Stimulated activated CD8-positive, alpha-beta memory T cell treated with anti-CD3 and anti-CD28 coated beads, Interleukin-2, amount 100 ng/mL, for 48 hours (primary cell): ENCODE results near the gene ANXA3.
"Not testable (repeated sequence)": the region's sequence is repeated elsewhere in the genome, so short reads cannot be mapped to it uniquely, and the experiment has no call there.

Experiments used
- DNase-seq, 2 donors: peaks; one replicate each; pipeline ENCODE4 v3.0.0-alpha.2; 2020; ENCODE audit warnings: low read depth in 2 of 2

Gene ANXA3

DNA sequence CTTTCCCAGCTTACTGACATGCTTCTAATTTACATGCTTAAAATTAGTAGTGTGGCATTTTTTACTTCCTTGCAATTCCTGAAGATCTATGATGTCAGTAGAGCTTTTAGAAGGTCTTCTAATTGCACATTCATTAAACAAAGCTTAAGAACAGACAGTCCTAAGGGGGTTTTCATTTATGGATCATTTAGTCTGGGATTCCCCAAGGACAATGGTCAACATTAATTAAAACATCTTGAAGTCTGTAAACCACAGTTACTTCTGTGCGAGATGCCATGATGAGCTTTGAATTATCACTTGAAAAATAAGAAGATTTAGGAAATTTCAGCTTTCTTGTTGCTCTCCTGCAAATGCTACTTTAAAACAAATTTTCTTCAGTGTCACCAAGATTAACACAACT is 20.2 kb downstream of the ANXA3 start:
- no peak for DNase-seq

DNA sequence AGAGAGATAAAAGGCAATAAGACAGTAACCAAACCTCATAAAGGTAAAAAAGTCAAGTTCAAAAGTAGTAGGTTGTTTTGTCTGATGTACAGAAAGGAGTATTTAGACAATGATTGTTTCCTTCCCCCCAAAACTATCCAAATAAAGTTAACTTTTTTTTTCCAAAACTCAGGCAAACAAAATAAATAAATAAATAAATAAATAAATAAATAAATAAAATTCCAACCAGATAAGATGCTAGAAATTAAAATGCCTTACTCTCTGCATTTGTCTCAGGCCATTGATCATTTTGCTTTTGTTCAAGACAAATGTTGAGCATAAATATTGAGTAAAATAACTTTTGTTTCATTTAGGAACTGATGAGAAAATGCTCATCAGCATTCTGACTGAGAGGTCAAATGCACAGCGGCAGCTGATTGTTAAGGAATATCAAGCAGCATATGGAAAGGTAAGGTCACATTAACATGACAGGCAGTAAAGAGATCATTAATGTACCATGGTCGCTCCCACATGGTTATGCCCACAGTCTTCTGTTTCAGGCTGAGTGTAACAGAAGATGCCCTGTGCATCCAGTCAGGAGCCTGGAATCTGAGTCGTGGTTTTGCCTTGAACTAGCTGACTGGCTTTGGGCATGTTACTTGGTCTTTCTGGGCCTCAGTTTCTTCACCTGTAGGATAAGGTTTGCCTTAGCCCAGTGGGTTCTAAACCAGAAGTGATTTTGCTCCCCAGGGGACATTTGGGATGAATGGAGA is 27.3 kb downstream of the ANXA3 start:
- no peak for DNase-seq

DNA sequence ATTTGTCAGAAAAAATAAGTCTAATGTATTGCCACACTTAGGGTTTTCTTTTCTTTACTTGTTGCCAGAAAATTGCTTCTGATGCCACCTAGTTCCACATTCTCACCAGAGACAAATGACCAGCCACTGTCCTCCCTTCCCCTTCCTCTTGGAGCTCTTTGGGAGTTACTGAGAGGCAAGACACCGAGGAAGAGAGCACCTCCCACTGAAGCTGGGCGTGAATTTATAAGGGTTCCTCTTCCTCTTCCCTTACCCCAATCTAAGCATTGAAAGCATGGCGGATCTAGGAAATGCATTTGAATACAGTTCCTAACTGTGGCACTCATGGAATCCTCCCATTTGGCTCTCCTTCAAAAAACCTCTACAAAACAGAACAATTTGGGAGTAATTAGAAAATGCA is 30.0 kb downstream of the ANXA3 start:
- no peak for DNase-seq

DNA sequence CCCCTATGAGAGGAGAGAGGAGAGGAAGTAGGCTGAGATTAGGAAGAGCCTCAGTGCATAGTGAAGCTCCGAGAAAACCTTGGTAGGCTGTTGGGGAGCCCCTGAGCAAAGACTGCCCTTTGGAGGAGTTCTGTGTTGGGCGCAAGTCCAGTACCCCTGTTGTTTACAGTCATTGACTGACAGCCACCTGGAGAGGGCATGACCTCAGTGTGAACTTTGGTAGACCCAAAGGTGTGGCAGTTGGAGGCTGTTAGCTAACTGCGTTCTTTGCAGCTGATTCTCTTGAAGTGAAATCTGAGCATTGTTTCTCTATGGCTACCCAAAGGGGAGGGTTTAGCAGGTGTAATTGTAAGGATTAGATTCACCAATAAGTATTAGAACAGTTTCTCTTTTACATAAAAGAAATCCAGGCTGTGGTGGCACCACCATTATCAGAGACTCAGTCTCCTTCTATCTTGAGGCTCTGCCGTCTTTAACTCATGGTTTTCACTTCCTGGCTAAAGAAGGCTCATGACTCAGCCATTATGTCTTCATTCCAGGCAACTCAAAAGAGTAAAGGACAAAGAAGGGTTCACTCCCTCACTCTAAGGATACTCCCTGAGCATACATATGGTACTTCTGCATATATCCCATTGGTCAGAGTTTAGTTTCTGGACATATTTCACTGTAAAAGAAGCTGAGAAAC is 33.4 kb downstream of the ANXA3 start:
- no peak for DNase-seq

DNA sequence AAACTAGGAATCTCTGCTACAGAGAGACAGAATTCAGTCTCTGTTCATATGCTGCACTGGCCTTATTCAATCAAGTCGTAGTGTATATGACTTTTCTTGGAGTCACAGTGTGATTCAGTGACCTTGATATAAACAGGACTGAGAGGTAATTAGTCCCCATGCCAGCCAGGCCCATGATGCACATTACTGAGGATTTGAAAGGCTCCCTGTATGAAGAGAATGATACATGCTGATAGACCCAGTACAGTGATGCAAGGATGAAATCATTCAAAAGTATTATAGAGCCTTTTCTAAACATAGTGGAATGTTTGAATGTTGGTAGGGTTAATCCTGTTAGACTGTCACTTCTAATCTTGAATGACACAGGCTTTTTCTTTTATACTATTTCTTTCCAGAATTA is 34.1 kb downstream of the ANXA3 start:
- no peak for DNase-seq

DNA sequence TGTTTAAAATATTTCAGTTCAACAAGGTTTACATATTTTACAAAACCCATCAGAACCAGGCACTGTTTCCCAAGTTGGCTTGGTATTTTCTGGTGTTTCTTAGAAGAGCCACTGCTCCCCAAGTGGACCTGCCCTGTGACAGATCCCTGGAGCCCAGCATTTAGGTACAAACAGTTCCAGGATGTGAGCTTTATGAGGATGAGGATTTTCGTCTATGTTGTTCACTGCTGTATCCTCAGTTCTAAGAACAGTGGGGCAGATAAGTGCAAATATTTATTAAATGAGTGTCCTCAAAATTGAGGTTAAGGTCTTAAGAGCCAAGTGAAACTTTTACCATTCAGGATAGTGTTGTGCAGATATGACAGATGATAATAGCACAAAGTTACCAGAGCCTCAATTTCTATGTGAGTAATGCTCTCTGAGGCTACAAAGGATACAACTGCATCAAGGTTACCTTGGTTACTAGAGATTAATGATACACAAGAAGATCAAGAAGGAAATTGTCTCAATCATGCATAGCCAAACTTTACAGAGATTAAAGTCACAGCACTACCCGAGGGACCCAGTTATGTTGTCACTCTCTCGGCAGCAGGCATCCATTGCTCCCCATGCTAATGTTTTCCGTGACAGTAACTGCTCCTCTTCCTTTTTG is 37.5 kb downstream of the ANXA3 start:
- no peak for DNase-seq

DNA sequence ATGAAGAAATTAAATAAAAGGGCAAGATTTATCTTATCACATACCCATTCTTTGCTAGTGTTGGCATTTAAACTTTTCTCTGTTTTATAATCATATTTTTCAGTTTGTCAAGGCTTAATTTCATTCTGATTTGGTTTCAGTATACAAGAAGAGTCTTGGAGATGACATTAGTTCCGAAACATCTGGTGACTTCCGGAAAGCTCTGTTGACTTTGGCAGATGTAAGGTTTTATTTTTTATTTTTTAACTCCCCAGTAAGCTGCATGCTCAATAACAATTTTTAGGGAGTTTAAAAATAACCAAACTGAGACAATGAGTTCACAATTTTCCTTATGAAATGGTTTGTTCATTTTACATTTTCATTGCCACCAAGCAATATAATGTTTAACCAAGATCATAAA is 39.8 kb downstream of the ANXA3 start:
- no peak for DNase-seq

DNA sequence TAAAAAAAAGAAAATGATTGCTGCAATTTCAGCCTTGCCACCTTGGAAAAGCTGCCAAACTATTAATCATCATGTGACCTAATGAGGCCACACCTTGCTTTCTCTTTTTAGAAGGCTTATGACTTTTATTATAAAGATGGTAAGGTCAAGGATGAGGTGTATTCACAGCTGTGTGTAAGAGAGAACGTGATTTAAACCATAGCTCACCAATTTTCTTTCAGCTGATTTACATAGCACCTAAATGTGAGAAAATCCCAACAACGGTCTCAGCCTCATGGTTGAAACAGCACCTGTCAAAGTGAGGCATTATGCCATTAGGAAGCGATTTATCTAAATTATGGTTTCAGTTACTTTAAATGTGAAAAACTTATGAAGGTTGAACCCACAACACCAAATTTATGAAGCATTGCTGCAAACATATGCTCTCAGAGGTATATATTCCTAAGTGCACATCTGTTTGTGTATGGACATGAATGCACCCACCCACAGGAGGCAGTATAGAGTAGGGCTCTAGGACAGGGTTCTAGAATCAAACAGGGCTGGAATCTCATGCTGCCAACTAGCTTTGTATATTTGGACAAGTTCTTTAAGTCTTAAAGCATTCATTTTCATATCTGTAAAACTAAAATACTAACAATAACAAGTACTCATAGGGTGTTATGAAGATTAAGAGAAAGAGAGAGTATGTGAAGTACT is 40.7 kb downstream of the ANXA3 start:
- DNase-seq: no peak

DNA sequence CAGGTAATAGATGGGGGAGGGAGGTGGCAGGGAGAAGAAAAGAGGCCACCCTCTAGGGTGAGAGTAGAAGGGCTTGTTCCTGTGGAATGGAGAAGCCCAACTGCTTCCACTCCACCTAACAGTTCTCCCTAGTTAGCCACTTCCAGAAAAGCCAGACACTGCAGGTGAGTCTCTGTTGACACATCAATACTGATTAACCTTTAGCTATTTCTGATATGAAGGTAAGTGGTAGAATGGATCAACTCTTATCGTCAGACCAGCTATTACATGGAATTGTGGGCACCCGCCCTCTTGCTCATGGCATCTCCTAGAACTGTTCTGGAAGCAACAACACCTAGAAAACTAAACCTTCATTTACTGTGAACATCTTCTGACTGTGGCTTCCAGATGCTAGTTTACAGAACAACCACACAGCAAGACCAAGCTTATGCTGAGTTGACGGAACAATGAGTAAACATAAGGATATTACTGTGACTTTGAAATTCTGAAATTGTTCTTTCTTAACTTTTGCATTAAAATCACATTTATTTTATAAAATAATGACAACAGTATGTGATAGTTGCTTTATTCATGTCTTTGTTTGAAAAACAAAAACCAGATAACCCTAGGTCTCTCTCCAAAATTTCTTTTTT is 44.7 kb downstream of the ANXA3 start:
- DNase-seq: no peak

DNA sequence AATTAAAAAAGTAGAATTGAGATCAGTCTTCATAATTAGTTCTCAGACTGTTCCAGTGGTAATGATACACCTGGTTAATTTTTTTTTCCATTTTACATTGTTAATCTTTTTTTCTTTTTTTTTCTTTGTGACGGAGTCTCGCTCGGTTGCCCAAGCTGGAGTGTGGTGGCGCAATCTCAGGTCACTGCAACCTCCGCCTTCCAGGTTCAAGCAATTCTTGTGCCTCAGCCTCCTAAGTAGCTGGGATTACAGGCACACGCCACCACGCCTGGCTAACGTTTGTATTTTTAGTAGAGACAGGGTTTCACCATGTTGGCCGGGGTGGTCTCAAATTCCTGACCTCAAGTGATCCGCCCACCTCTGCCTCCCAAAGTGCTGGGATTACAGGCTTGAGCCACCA is 46.9 kb downstream of the ANXA3 start:
- DNase-seq: not testable (repeated sequence)

DNA sequence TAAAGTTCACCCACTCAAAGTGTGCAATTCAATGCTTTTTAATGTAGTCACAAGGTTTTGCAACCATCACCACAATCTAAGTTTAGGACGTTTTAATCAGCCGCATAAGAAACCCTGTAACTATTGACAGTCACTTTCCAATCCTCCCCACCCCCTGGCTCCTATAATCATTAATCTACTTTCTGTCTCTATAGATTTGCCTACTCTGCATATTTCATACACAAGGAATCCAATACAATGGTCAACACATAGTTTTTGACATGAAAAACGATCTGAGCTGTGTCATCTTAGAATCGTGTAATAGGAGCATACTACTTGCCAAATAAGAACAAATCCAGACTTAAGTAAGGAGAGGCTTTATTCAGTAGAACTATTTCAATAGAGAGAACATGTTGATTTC is 47.6 kb downstream of the ANXA3 start:
- no peak for DNase-seq

DNA sequence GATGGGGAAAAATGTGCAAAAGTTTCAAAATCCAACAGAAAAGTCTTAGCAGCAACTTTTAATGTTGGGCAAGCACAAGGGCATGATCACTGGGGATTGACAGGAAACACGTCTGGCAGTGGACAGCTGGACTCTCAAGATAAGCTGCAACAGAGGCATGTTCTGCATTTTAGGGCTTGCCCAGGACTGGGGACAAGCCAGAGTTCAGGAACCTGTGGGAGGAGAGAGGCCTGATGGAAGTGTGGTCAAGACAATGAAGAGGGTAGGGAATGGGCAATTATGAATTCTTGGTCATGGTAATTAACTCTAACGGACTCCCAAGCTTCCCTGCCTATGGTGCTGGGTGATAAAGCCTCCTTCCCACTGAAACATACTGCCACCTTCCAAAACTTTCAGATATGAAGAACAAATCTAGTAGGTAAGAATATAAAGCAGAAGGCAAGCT is 48.4 kb downstream of the ANXA3 start:
- no peak for DNase-seq

DNA sequence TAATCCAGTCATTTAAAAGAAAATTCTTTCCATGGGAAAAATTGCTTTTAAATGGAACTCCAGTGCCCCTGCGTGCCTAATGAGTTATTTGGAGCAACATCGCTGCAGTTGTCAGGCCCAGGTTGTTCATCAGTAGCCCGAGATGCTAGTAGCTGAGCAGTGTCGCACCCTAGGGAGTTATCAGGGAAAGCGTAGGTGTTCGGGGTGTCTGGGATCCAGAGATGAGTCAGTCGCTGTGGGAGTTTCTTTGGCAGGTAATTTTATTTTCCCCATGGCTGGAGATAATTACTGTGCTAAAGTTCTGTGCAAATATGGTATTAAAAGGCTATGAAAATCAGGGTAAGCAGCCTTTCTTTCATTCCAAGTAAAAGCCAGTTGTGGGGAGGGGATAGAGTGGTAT is 49.4 kb downstream of the ANXA3 start:
- DNase-seq: no peak

DNA sequence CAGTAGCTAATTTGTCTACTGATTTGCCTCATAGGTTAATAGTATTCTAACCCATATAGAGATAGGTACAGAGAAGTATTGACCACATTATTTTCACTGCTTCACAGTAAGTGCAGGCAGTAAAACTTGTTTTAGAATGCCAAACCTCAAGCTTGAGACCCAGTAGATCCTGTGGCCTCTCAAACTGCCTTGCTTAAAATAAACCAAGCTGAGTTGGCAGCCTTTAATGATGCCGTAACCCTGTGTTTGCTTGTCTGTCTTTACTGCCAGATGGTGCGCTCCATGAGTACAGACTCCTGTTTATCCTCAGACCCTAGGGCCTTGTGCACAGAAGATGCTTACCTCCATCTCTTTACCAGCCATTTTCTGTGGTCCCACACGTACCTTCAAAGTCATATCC is 50.8 kb downstream of the ANXA3 start:
- DNase-seq: no peak

DNA sequence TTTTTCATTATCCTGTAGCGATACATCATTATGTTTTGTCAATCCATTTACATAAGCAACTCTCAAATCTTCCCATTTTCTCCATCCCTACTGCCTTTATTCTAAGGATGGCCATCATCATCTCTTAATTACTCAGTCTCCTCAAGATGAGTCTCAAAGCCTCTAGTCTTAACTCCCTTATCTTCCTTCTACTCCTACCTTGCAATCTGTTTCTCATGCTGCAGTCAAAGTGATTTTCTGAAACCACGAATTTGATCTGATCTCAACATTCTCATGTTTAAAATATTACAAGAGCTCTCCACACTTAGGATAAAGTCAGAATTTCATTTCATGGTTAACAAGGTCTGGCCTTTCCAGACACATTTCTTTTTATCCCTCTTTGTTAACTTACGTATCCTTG is 51.8 kb downstream of the ANXA3 start:
- no peak for DNase-seq

DNA sequence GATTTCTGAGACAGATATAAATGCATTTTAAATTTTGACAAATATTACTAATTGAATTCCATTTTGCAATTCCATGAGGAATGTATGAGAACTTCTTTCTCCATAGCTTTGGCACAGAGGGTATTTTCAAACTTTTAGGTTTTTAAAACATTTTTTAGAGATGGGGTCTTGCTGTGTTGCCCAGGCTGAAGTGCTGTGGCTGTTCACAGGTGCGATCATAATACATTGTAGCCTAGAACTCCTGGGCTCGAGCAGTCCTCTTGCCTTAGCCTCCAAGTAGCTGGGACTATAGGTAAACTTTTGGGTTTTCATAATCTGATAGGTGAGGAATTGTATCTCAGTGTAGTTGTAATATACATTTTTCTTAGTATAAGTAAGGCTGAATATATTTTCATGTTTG is 53.4 kb downstream of the ANXA3 start:
- DNase-seq: no peak

DNA sequence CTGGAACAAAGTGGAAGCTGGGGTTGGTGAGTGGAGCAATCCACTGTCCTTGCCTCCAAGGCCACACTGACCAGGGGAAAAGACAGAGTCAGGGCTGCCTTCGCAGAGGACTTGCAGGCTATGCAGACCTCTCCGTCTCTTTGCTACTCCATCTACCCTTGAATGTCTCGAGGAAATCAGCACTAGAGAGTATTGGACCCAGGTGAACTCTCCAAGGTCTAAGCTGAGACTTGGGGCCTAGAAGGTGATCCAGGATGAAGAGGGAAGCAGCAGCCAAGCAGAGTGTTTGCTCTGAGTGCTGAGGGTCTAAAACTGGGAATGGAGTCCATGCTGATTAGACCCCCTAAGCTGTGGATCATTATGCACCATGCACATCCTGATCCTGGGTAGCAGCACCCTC is 54.5 kb downstream of the ANXA3 start:
- no peak for DNase-seq

DNA sequence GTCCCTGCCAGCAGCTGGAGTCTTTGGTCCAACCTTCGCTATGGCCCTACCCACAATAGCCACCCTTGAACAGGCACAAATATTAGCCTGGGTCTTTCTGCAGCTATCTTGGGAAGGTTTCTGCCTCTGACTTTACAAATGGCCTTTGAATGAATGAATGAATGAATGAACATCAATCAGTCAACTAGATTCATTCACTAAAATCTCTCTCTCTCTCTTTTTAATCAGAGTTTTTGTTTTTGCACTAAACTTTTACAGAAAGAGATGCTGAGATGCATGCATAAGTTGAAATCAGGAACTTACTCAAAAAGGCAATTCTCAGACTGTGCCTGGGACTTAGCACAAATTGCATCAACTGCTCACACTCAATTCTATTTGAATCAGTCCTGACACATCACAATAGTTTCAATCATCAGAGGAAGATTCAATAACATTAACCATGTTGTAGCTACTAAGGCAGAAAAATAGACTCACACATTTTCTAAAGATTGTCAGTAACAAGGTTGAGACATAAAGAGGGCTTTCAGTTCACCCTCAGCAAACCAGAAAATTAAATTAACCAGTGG is 55.0 kb downstream of the ANXA3 start:
- DNase-seq: no peak

DNA sequence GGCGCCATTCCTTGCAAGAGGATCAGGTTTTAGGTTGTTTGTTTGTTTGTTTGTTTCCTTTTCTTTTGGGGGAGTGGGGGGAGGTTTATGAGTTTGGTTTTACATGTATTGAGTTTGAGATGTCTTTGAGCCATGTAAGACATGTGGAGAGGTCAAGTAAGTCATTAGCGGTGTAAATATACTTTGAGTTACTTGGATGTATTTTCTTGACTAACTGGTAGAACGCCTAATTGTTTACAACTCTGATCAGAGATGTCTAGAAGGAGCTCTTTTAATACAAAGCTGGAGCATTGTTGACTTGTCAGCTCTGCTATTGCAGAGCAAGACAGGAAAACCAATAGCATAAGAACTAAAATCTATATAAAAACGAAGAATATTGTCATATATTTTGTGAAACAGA is 57.1 kb downstream of the ANXA3 start:
- DNase-seq: no peak

DNA sequence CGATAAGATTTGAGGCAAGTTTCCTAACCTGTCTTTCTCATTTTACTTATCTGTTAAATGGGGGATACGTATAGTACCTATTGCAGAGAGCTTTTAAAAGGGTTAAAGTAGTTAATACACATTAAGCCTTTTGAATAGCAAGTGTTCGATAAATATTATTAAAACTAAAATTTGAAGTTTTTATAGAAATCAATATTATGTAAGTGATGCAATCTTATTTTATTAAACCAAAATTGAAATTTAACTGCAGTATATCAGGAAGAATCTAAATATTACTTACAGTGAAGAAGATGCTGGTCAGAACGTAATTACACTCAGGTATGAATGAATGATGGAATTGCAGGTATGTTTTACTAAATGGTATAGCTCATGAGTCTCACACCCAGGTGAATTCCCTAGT is 58.0 kb downstream of the ANXA3 start:
- no peak for DNase-seq

DNA sequence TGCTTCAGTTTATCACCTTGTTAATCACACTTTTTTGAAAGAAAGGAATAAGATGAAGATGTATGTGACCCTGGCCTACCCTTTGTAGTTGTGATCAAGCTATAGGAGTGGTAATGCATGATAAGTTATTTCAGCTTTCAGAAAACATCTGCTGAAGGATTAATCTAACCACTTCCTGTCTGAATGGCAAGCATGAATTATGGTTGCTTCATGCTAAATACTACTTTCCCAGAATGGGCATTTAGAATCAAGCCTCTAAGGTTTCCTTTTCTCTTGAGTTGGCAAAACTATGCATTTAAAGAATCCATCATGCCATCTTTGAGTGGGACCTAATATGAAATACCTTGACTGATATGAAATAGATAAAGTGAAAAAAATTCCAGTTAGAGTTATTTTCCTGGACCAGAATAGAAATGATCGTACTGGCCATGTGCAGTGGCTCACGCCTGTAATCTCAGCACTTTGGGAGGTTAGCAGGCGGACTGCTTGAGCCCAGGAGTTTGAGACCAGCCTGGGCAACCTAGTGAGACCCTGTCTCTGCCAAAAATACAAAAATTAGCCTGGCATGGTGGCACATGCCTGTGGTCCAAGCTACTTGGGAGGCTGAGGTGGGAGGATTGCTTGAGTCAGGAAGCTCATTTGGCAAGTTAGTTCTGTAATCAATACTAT is 59.1 kb downstream of the ANXA3 start:
- DNase-seq: no peak
